ENCODE measurements around the gene TRIM52.

TRIM52 gene

GRCh38 chr5:181207960-181208253, 53.0 kb downstream of the TRIM52 start:
- peak overlapping the region; percentile 73 for H3K4me3 ChIP-seq (ENCODE audit: low read length)
- no peak for TF ChIP-seq CTCF (IDR thresholded peaks at IDR 0.05; ENCODE audit: insufficient read depth, low read depth, low read length, missing control alignments)
- DNase-seq (ENCODE audit: low read depth), result no peak

GRCh38 chr5:181207214-181207959, 53.6 kb downstream of the TRIM52 start:
- H3K4me3 ChIP-seq (ENCODE audit: low read length), result peak overlapping the region; percentile 73
- TF ChIP-seq CTCF (IDR thresholded peaks at IDR 0.05; ENCODE audit: insufficient read depth, low read depth, low read length, missing control alignments), result no peak
- peak; percentile 89 for DNase-seq (ENCODE audit: low read depth)

- TF ChIP-seq CTCF (IDR thresholded peaks at IDR 0.05; ENCODE audit: insufficient read depth, low read depth, low read length, missing control alignments), result no peak
- peak; percentile 20 for DNase-seq (ENCODE audit: low read depth)
- peak overlapping the region; percentile 71 for H3K4me3 ChIP-seq (ENCODE audit: low read length)
These were observed 54.9 kb downstream of the TRIM52 start for GRCh38 chr5:181205761-181206649.
